ENCODE measurements around the gene CSKMT. TPM values are rescaled to one million over a fixed set of nuclear protein-coding genes. Genes with fewer than 3 reads are reported as not detected.

Gene CSKMT
- total and polyA plus RNA-seq, 10 of the 15 experiments (the other 5 are each of a cell fraction or from before 2014, with no cell fraction given), result 7.0 to 213 (median 21.6) TPM

- TF ChIP-seq HSF1 (IDR thresholded peaks at IDR 0.05; ENCODE audit: low read depth, low read length), result no peak
These were observed 51.7 kb downstream of the CSKMT start (continued) for GRCh38 chr11:62716816-62717215.

Small RNA genes lying within 50 kb of the gene (small RNA-seq; reads per million reads assigned to genes)
- gene SNORA57, result not detected

Other genes starting within 250 kb of the CSKMT start
Only the 7 nearest of the 29 such genes appear.
- 95.9 and 98.9 TPM in 2 replicates for gene GANAB, start 18.7 kb upstream of the CSKMT start, total RNA-seq (2014; rRNA removed)
- gene GANAB, start 18.7 kb upstream of the CSKMT start, total RNA-seq (2014; rRNA removed; fragmentation: Illumina TruSeq; extraction: Trizol), result 73.2 and 76.7 TPM in 2 replicates
- 161 and 175 TPM in 2 replicates for gene GANAB, start 18.7 kb upstream of the CSKMT start, total RNA-seq (2021)
- gene GANAB, start 18.7 kb upstream of the CSKMT start, polyA plus RNA-seq (2011; rRNA removed), result 93.6 and 153 TPM in 2 replicates
- gene GANAB, start 18.7 kb upstream of the CSKMT start, polyA plus RNA-seq (2014; fragmentation: Illumina TruSeq; extraction: Trizol), result 134 and 140 TPM in 2 replicates
- 1 to 10 TPM; 4.5 to 6.4 TPM for gene GANAB, start 18.7 kb upstream of the CSKMT start, polyA plus RNA-seq (2014; fragmentation: Nextera tagmentation; extraction: Ambion mirVana)
- 103 and 117 TPM in 2 replicates for gene GANAB, start 18.7 kb upstream of the CSKMT start, polyA plus RNA-seq (2014; rRNA removed)
- gene GANAB, start 18.7 kb upstream of the CSKMT start, polyA plus RNA-seq (2016; fragmentation: Nextera tagmentation; extraction: Ambion mirVana), result 100 to 1,000 TPM; 102 to 107 TPM
- 17.3 and 19.7 TPM in 2 replicates for gene INTS5, start 12.0 kb upstream of the CSKMT start, total RNA-seq (2014; rRNA removed)
- gene INTS5, start 12.0 kb upstream of the CSKMT start, total RNA-seq (2014; rRNA removed; fragmentation: Illumina TruSeq; extraction: Trizol), result 6.4 and 7.6 TPM in 2 replicates
- gene INTS5, start 12.0 kb upstream of the CSKMT start, total RNA-seq (2021), result 31.8 and 35.1 TPM in 2 replicates
- gene INTS5, start 12.0 kb upstream of the CSKMT start, polyA plus RNA-seq (2011; rRNA removed), result 2.5 and 7.9 TPM in 2 replicates
- gene INTS5, start 12.0 kb upstream of the CSKMT start, polyA plus RNA-seq (2014; fragmentation: Illumina TruSeq; extraction: Trizol), result 4.7 and 11.8 TPM in 2 replicates
- 1 to 10 TPM in 1 of 2 experiments, under 1 TPM in 1; 0.34 to 1.4 TPM for gene INTS5, start 12.0 kb upstream of the CSKMT start, polyA plus RNA-seq (2014; fragmentation: Nextera tagmentation; extraction: Ambion mirVana)
- 15.7 and 17.2 TPM in 2 replicates for gene INTS5, start 12.0 kb upstream of the CSKMT start, polyA plus RNA-seq (2014; rRNA removed)
- 10 to 100 TPM; 30.2 to 35.1 TPM for gene INTS5, start 12.0 kb upstream of the CSKMT start, polyA plus RNA-seq (2016; fragmentation: Nextera tagmentation; extraction: Ambion mirVana)
- 158 and 162 TPM in 2 replicates for gene C11orf98, start 102 bp upstream of the CSKMT start, total RNA-seq (2014; rRNA removed)
- 148 and 162 TPM in 2 replicates for gene C11orf98, start 102 bp upstream of the CSKMT start, total RNA-seq (2014; rRNA removed; fragmentation: Illumina TruSeq; extraction: Trizol)
- 94.4 and 97.1 TPM in 2 replicates for gene C11orf98, start 102 bp upstream of the CSKMT start, total RNA-seq (2021)
- 56.0 and 62.5 TPM in 2 replicates for gene C11orf98, start 102 bp upstream of the CSKMT start, polyA plus RNA-seq (2011; rRNA removed)
- 113 and 184 TPM in 2 replicates for gene C11orf98, start 102 bp upstream of the CSKMT start, polyA plus RNA-seq (2014; fragmentation: Illumina TruSeq; extraction: Trizol)
- 100 to 1,000 TPM; 134 to 199 TPM for gene C11orf98, start 102 bp upstream of the CSKMT start, polyA plus RNA-seq (2014; fragmentation: Nextera tagmentation; extraction: Ambion mirVana)
- gene C11orf98, start 102 bp upstream of the CSKMT start, polyA plus RNA-seq (2014; rRNA removed), result 151 and 197 TPM in 2 replicates
- gene C11orf98, start 102 bp upstream of the CSKMT start, polyA plus RNA-seq (2016; fragmentation: Nextera tagmentation; extraction: Ambion mirVana), result 100 to 1,000 TPM; 266 to 270 TPM
- gene UQCC3, start 6.4 kb downstream of the CSKMT start, total RNA-seq (2014; rRNA removed), result 16.3 and 18.2 TPM in 2 replicates
- gene UQCC3, start 6.4 kb downstream of the CSKMT start, total RNA-seq (2014; rRNA removed; fragmentation: Illumina TruSeq; extraction: Trizol), result 3.6 and 4.6 TPM in 2 replicates
- gene UQCC3, start 6.4 kb downstream of the CSKMT start, total RNA-seq (2021), result 9.4 and 10.5 TPM in 2 replicates
- 2.6 and 5.9 TPM in 2 replicates for gene UQCC3, start 6.4 kb downstream of the CSKMT start, polyA plus RNA-seq (2011; rRNA removed)
- 0.35 and 1.3 TPM in 2 replicates for gene UQCC3, start 6.4 kb downstream of the CSKMT start, polyA plus RNA-seq (2014; fragmentation: Illumina TruSeq; extraction: Trizol)
- gene UQCC3, start 6.4 kb downstream of the CSKMT start, polyA plus RNA-seq (2014; fragmentation: Nextera tagmentation; extraction: Ambion mirVana), result 1 to 10 TPM; 2.0 to 4.6 TPM
- 15.5 and 21.4 TPM in 2 replicates for gene UQCC3, start 6.4 kb downstream of the CSKMT start, polyA plus RNA-seq (2014; rRNA removed)
- gene UQCC3, start 6.4 kb downstream of the CSKMT start, polyA plus RNA-seq (2016; fragmentation: Nextera tagmentation; extraction: Ambion mirVana), result 10 to 100 TPM; 18.1 to 20.5 TPM
- 8.1 and 9.4 TPM in 2 replicates for gene LBHD1, start 7.0 kb downstream of the CSKMT start, total RNA-seq (2014; rRNA removed)
- gene LBHD1, start 7.0 kb downstream of the CSKMT start, total RNA-seq (2014; rRNA removed; fragmentation: Illumina TruSeq; extraction: Trizol), result 7.6 and 8.7 TPM in 2 replicates
- gene LBHD1, start 7.0 kb downstream of the CSKMT start, total RNA-seq (2021), result 12.0 and 12.6 TPM in 2 replicates
- 6.0 and 6.2 TPM in 2 replicates for gene LBHD1, start 7.0 kb downstream of the CSKMT start, polyA plus RNA-seq (2011; rRNA removed)
- 7.2 and 8.7 TPM in 2 replicates for gene LBHD1, start 7.0 kb downstream of the CSKMT start, polyA plus RNA-seq (2014; fragmentation: Illumina TruSeq; extraction: Trizol)
- gene LBHD1, start 7.0 kb downstream of the CSKMT start, polyA plus RNA-seq (2014; fragmentation: Nextera tagmentation; extraction: Ambion mirVana), result 1 to 10 TPM in 1 of 2 experiments, under 1 TPM in 1; 0.79 to 2.4 TPM
- 11.0 and 12.0 TPM in 2 replicates for gene LBHD1, start 7.0 kb downstream of the CSKMT start, polyA plus RNA-seq (2014; rRNA removed)
- 1 to 10 TPM; 5.8 to 7.6 TPM for gene LBHD1, start 7.0 kb downstream of the CSKMT start, polyA plus RNA-seq (2016; fragmentation: Nextera tagmentation; extraction: Ambion mirVana)
- 119 and 120 TPM in 2 replicates for gene UBXN1, start 13.8 kb downstream of the CSKMT start, total RNA-seq (2014; rRNA removed)
- gene UBXN1, start 13.8 kb downstream of the CSKMT start, total RNA-seq (2014; rRNA removed; fragmentation: Illumina TruSeq; extraction: Trizol), result 93.7 and 105 TPM in 2 replicates
- 122 and 127 TPM in 2 replicates for gene UBXN1, start 13.8 kb downstream of the CSKMT start, total RNA-seq (2021)
- gene UBXN1, start 13.8 kb downstream of the CSKMT start, polyA plus RNA-seq (2011; rRNA removed), result 49.2 and 70.8 TPM in 2 replicates
- 52.0 and 117 TPM in 2 replicates for gene UBXN1, start 13.8 kb downstream of the CSKMT start, polyA plus RNA-seq (2014; fragmentation: Illumina TruSeq; extraction: Trizol)
- gene UBXN1, start 13.8 kb downstream of the CSKMT start, polyA plus RNA-seq (2014; fragmentation: Nextera tagmentation; extraction: Ambion mirVana), result 10 to 100 TPM in 1 of 2 experiments, 1 to 10 TPM in 1; 7.0 to 20.7 TPM
- 162 and 173 TPM in 2 replicates for gene UBXN1, start 13.8 kb downstream of the CSKMT start, polyA plus RNA-seq (2014; rRNA removed)
- gene UBXN1, start 13.8 kb downstream of the CSKMT start, polyA plus RNA-seq (2016; fragmentation: Nextera tagmentation; extraction: Ambion mirVana), result 100 to 1,000 TPM; 101 to 108 TPM
- gene LRRN4CL, start 24.2 kb downstream of the CSKMT start, total RNA-seq (2014; rRNA removed), result 0.05 and 0.06 TPM in 2 replicates
- not detected in 2 replicates for gene LRRN4CL, start 24.2 kb downstream of the CSKMT start, total RNA-seq (2014; rRNA removed; fragmentation: Illumina TruSeq; extraction: Trizol)
- gene LRRN4CL, start 24.2 kb downstream of the CSKMT start, total RNA-seq (2021), result not detected in 2 replicates
- gene LRRN4CL, start 24.2 kb downstream of the CSKMT start, polyA plus RNA-seq (2011; rRNA removed), result not detected in 2 replicates
- 0.01 TPM in 1 of 2 replicates, not detected in the other for gene LRRN4CL, start 24.2 kb downstream of the CSKMT start, polyA plus RNA-seq (2014; fragmentation: Illumina TruSeq; extraction: Trizol)
- gene LRRN4CL, start 24.2 kb downstream of the CSKMT start, polyA plus RNA-seq (2014; fragmentation: Nextera tagmentation; extraction: Ambion mirVana), result not detected
- not detected in 2 replicates for gene LRRN4CL, start 24.2 kb downstream of the CSKMT start, polyA plus RNA-seq (2014; rRNA removed)
- gene LRRN4CL, start 24.2 kb downstream of the CSKMT start, polyA plus RNA-seq (2016; fragmentation: Nextera tagmentation; extraction: Ambion mirVana), result not detected